GM19372 (cell line): ENCODE data around the gene TMEM131L.
"Not testable (repeated sequence)": the region's sequence is repeated elsewhere in the genome, so short reads cannot be mapped to it uniquely, and the experiment has no call there.

Source experiments
- ATAC-seq: cut with Tn5 transposase; IDR thresholded peaks from one replicate; pipeline ENCODE4 v1.9.1; 2021; ENCODE audit warnings: mild to moderate bottlenecking, low read depth, moderate library complexity; ENCODE audit not compliant: unreplicated experiment

TMEM131L gene

DNA sequence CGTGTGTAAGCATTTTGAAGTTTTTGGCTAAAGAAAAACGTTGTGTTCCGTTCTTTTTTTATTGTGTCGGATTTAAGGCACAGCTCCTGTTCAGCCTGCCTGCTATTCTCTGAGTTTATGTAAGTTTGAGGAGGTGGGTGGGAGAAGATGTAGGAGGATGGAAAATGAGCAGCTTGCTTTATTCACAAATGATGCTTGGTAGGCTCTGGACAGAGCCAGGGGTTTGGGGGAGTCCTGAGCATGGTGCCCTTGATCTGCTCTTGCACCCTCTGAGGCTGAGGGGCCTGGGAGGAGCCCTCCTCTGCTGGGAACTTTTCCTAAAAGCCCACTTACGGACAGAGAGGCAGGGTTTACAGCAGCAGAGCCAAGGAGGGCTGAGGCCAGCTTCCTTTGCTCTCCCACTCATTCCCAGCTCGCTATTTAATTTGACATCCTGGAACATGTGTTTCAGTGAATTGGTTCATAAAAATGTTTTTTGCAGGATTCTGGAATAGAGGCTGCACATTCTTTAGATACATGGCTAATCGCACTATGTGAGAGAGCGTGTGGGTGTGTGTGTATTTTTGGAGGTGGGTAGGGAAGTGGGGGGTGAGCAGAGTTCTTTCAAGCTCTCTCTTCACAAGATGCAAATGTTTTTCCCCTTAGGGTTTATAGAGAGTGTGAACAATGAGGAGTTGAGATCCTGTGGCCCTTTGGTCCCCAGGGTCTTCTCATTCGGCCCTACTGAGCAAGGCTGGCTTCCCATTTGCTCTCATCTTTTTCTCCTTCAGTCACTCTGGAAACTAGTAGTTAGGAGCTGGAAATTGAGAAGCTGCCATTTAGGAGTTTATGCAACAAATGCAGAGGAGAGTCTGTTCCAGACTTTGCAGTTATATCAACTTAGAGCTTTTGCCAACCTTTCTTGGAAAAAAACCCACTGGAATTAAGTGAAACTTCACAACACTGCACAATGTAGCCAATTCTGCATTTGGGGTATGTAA, 32.1 kb downstream of the TMEM131L start:
- peak; percentile 76 for ATAC-seq

DNA sequence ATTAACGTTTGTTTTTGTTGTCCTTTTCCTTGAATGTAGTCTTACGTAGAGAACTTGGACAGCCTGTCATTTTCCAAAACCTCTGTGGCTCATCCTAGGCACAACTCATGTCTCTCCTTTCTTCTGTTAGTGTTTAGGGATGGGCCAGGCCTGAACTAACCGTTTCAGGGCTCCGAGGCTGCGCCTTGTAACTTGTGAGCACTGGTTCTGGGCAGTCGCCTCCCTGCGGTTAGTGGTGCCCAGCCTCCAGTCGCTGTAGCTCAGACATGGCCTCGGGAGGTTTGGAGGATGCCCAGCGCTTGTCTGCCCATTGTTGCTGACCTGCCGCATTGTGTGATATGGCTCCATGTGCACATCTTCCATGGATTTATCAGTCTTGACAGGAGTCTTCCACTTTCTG, 32.8 kb downstream of the TMEM131L start:
- ATAC-seq: no peak

DNA sequence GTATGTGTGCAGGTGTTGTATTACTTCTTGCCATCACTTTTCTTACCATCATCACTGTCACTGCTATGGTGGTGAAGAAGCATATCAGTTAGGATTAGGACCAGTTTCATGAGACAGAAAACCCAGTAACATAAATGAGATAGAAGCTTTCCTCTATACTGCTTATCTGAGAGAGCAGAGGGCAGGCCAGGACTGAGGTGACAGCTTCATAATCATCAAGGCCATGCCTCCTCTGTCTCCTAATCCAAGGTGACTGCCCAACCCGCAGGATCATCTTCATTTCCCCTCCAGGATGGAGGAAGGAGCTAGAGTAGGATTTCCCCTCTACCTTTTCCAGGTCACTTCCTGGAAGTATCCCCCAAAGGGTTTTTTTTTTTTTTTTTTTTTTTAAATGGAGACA, 35.4 kb downstream of the TMEM131L start:
- no peak for ATAC-seq

DNA sequence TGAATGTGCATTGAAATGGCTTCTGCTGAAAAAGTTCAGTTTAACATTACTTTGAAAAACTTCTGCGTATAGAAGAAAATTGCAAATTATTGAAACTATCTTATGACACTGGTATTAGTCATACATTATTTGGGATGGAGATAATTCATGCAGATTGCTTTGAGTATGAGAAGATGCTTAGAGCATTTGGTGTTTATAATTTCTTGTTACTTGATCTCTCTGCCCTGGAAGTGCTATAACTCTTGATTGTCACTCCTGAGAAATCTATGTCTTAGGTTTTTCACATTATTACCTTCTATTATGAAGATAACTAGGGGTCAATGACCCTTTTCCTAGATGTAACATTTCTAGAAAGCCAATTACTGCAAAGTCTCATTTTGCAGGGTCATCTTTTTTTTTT, 36.4 kb downstream of the TMEM131L start:
- ATAC-seq: no peak

DNA sequence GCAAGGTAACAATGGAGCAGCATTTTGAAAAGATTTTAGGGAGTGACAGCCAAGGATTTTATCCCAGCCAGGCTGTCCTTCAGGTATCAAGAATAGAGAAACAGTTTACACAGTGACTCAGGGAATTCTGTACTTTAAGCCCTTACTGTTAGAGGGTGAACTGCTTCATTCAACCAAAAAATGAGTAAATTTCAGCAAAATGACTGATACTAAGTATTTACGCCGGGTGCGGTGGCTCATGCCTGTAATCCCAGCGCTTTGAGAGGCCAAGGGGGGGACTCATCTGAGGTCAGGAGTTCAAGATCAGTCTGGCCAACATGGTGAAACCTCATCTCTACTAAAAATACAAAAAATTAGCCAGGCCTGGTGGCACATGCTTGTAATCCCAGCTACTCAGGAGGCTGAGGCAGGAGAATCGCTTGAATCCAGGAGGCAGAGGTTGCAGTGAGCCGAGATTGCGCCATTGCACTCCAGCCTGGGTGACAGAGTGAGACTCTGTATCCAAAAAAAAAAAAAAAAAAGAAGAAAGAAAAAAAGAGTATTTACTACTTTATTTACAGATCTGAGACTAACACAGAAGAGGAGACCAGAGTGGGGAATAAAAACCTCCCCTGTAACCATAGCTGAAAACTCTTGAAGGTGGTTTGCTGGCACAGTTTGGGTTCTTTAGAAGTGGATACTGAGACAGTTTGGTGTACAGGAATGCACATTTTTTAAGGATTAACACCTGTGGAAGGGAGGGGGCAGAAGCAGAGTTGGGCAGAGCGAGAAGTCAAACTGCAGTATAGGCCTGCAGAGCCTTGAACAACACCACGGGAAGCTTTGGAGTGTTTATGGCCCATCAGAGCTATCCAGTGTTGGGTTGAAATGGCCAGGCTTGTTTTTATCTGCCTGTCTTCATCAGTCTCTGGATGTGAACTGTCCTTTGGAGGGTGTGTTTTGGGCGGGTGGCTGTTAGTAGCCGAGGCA, 40.5 kb downstream of the TMEM131L start:
- ATAC-seq: no peak

DNA sequence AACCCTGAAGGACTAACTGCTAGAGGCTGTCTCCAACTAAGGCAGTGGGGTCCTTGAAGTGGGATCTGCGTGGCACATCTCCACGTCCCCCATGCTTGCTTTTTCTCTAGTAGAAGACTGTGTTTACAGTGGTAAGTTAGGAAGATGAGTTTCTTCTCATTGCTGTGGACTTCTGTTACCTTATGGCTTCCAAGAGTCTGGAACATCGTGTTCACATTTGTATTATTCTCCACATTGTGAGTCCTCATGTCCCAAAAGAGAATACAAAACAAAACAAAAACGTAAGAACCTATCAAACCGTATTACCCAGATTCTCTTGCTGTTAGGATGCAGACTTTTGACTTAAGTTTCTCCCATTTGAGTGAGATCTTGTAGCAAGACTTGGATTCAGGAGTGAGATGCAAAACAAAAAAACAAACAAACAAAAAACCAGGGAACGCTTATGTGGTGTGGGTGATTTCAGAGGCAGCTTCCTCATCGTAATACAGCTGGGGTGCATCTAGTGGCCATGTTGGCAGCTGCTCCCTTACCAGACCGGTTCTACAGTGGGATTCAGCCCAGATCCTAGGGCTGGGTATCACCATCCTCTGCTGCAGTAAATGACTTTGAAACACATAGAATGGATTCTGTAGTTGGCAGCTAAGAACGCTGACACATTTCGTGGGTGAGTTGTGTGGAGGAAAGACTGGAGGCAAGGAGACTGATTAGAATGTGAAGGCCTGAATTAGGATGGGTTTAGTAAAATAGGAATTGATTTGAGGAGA, 41.3 kb downstream of the TMEM131L start:
- ATAC-seq: no peak

DNA sequence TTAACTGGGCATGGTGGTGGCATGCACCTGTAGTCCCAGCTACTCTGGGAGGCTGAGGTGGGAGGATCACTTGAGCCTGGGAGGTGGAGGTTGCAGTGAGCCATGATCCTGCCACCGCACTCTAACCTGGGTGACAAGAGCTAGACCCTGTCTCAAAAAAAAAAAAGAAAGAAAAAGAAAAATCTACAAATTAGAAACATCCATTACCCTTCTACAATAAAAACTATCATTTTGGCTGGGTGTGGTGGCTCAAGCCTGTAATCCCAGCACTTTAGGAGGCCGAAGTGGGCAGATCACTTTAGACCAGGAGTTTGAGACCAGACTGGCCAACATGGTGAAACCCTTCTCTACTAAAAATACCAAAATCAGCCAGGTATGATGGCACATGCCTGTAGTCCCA, 43.1 kb downstream of the TMEM131L start:
- ATAC-seq: not testable (repeated sequence)

DNA sequence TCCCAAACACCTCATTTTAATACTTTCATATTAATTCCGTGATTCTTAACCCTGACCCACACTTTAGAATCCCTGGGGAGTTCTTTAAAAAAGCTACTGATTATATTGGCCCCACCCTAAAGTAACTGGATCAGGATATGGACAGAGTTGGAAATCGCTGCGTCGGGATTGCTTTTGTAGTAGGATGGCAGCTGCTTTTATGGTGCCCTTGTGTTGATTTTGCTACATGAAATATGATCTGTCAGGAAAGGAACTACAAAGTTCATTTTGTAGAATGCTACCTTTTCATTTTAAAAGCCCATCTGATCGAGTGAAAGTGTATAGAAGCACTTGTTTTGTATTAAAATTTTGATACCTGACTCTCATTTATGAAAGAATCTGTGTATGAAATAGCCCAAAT, 43.6 kb downstream of the TMEM131L start:
- no peak for ATAC-seq

DNA sequence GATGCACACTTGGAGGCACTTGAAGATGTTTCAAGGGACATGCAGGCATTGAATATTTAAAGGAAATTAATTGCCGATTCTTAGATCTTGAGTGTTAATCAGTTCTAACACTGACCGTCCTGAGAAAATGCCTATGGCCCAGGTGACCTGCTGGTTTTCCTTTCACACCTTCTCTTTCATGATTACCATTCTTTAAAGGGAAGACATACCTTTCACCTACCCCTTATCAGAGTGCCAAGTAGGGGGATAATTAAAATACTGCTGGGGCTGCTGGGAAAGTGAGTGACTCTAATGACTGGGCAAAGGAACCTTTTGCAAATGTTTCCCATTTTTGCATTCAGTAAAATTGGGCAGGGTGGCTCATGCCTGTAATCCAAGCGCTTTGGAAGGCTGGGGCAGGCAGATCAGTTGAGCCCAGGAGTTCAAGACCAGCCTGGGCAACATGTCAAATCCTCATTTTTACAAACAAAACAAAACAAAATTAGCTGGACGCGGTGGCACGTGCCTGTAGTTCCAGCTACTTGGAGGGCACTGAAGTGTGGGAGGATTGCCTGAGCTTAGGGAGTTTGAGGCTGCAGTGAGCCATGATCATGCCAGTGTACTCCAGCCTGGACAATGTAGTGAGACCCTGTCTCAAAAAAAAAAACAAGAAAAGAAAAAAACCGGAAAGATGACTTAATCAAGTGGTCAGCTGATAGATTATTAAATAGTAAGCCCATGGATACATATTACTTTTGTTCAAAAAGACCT, 44.3 kb downstream of the TMEM131L start:
- no peak for ATAC-seq

DNA sequence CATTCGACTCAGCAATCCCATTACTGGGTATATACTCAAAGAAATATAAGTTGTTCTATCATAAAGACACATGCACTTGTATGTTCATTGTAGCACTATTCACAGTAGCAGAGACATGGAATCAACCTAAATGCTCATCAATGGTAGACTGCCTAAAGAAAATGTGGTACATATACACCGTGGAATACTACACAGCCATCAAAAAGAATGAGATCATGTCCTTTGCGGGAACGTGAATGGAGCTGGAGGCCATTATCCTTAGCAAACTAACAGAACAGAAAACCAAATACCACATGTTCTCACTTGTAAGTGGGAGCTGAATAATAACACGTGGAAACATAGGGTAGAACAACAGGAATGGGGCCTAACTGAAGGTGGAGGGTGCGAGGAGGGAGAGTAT, 44.9 kb downstream of the TMEM131L start:
- no peak for ATAC-seq

DNA sequence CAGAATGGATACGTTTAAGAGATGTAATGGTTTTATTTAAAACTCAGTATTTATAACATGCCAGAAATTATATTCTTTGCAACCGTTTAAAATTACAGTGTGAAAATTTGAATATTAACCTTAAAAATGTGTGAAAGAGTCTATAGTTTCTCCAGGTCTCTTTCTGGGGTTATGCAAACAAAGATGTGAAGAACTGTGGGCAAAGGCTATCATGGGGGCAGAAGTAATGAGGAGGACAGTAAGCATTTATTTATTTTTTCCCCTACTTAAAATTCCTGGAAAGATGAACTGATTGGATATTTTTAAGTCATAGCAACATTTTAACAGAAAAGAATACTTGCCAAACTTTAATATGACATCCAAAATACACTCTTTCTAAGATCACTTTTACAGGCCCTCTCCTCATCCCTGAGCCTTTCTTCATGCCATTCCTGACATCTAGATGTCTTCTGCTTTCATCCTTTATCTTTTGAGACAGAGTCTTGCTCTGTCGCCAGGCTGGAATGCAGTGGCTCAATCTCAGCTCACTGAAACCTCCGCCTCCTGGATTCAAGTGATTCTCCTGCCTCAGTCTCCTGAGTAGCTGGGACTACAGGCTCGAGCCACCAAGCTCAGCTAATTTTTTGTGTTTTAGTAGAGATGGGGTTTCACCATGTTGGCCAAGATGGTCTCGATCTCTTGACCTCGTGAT, 46.1 kb downstream of the TMEM131L start:
- ATAC-seq: no peak

DNA sequence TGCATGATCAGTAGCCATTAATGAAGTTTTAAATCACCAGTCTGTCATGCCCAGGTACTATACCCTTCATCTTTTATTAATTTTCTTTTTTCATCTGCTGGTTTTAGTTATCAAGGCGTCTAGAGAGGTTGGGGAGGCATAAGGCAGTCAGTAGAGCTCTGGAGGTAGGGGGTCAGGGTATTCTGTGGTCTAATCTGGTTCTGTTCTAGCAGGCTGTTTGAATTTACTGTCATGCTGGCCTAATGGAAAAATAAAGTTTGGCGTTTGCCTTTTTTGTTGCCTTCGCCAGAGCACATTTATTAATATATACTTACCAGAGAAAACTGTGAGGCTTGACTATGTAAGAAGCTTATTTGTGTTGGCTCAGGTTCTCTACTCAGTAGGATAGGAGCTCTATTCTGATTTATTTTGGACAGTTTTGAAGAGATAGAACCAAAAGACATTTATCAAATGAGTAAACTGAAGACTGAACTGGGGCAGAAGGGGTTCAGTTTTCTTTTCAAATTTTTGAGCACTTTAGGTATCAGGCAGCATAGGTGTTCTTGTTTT, 46.9 kb downstream of the TMEM131L start:
- ATAC-seq: no peak

DNA sequence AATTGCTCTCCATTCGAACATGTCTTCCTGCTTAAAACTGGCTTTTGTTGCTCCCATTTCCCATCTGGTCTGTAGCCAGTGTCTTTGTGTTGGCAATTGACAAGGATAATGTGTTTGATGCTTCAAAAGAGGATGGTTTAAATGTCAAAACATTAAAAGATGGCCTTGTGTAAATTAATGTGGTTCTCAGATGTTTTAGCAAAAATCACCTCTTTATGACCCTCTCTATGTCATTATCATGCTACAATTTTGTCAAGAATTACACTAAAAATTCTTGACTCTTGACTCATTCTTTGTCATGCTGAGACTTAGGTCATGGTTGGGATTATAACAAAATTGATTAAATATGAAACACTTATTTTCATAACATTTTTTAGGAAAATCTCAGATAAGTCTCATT, 47.4 kb downstream of the TMEM131L start:
- ATAC-seq: no peak

DNA sequence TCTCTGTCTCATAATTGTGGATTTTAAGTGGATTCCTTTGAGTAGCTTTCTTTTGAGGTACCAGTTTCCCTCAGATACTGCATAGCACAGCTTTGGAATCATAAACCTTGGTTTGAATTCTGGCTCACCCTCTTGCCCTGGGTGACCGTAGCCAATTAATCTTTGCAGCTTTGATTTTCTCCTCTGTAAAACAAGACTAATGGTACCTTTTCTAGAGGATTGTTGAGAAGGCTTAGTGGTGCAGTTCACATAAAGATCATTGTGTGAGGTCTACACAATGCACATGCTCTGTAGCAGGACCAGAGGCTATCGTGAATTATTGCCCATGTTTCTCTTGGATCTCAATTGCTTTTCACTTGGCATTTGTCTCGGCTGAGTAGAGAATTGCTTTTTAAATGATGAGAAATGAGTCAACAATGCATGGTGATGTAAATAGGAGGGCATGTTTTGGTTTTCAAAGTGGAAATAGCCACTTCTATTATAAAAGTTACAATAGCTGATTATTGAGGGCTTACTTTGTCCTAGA, 47.9 kb downstream of the TMEM131L start:
- no peak for ATAC-seq

DNA sequence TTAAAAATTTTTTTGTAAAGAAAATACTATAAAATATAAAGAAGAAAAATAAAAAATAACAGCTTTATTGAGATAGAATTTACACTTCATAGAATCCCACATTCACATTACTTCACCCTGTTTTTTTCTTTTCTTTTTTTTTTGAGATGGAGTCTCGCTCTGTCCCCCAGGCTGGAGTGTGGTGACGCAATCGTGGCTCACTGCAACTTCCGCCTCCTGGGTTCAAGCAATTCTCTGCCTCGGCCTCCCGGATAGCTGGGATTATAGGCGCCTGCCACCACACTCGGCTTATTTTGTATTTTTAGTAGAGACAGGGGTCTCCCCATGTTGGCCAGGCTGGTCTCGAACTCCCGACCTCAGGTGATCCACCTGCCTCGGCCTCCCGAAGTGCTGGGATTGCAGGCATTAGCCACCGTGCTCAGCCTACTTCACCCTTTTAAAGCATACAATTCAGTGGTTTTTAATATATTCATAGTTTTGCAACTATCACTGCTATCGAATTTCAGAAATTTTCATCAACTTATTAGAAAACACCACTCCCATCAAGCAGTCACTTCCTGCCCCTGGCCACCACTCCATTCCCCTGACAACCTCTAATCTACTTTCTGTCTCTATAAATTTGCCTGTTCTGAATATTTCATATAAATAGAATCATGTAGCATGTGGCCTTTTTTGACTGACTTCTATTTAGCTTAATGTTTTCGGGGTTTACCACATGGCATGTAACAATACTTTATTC, 48.7 kb downstream of the TMEM131L start:
- ATAC-seq: no peak

DNA sequence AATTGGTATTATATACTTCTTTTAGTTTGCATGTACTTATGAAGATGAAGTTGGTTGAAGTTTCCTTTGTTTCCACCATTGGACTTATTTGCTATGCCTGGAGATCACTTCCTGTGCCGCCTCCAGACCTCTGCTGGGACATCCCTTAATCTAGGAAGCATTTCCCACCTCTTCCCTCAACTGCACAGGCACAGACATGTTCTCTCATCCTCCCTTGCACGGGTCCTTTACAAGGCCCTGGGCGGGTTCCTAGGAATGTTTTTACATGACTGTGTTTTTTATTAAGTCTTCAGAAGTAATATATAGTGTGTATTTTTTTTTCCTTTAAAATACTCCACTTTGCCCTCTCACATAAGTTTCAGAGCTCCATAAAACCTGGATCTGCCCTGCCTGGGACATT, 51.0 kb downstream of the TMEM131L start:
- no peak for ATAC-seq

DNA sequence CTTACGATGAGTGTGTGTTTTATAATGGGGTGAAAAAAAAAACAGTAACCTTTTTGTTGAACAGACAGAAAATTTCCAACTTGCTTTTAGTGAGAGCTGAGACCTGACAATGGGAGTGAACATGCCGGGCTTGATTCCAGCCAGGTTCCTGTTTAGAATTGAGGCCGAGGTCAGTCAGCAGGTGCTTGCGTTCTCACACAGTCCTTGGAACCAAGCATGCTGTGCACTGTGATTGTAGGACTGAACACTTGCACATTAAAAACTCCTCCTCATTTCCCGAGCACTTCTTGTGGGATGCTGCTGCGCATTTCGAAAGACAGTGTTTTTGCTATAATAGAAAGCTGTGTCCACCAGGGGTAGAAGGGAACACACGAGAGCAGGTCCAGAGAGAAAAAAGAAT, 51.8 kb downstream of the TMEM131L start:
- ATAC-seq: no peak
